Chondrocyte (in vitro differentiated cells): Measurements from ENCODE around the gene USP19. TPM values are rescaled to one million over a fixed set of nuclear protein-coding genes. Genes with fewer than 3 reads are reported as not detected.
A peak's percentile ranks its signal among the peaks of the same experiment; 100 is the strongest.

Experiments used
- DNase-seq: peaks from one replicate; pipeline ENCODE4 v3.0.0; 2021; ENCODE audit warnings: mixed read lengths, low spot score
- H3K27ac Mint-ChIP-seq: one replicate; pipeline ENCODE4 v1.8.0; 2021; ENCODE audit warnings: mild to moderate bottlenecking, moderate library complexity, mixed read lengths; ENCODE audit not compliant: unreplicated experiment
- H3K27me3 Mint-ChIP-seq: 2 replicates; pipeline ENCODE4 v1.8.0; 2021; ENCODE audit warnings: low read depth, mixed read lengths
- H3K36me3 Mint-ChIP-seq: 2 replicates; pipeline ENCODE4 v1.8.0; 2021; ENCODE audit warnings: low read depth, mixed read lengths
- H3K4me1 Mint-ChIP-seq: 2 replicates; pipeline ENCODE4 v1.8.0; 2021; ENCODE audit warnings: low read depth, mild to moderate bottlenecking, mixed read lengths
- H3K4me3 Mint-ChIP-seq: one replicate; pipeline ENCODE4 v1.8.0; 2021; ENCODE audit warnings: mild to moderate bottlenecking, moderate library complexity, mixed read lengths; ENCODE audit not compliant: unreplicated experiment
- H3K9me3 Mint-ChIP-seq: 2 replicates; pipeline ENCODE4 v1.8.0; 2021; ENCODE audit warnings: low read depth, mixed read lengths
- CTCF ChIP-seq: fragments of 200-600 bp; sonication (generic); IDR thresholded peaks from 2 replicates; pipeline ENCODE4 v1.5.0; 2021; ENCODE audit warnings: antibody characterized with exemption, mild to moderate bottlenecking, moderate library complexity
- total RNA-seq: library from RNA; stranded (reverse); gene quantifications from 3 replicates; pipeline ENCODE4 v1.2.1, GENCODE V29; 2021

The USP19 gene
- total RNA-seq, 1 donor from 2014 or later, result 34.2 TPM

GRCh38 chr3:49121132-49121736 lies 611 bp upstream of the USP19 start:
- H3K27ac Mint-ChIP-seq, result peak overlapping the region; percentile 54
- H3K4me3 Mint-ChIP-seq, result peak overlapping the region; percentile 70
- H3K4me1 Mint-ChIP-seq, result peaks cover 6% of the 10 kb centered on the region
- no peak for TF ChIP-seq CTCF
- no peaks in the 10 kb centered on the region for H3K9me3 Mint-ChIP-seq
- H3K27me3 Mint-ChIP-seq, result no peaks in the 10 kb centered on the region
- no peak for DNase-seq
- H3K36me3 Mint-ChIP-seq, result peaks cover 31% of the 10 kb centered on the region

GRCh38 chr3:49120096-49120437 lies 556 bp downstream of the USP19 start:
- no peaks in the 10 kb centered on the region for H3K27me3 Mint-ChIP-seq
- peak overlapping the region; percentile 70 for H3K4me3 Mint-ChIP-seq
- DNase-seq, result no peak
- H3K36me3 Mint-ChIP-seq, result peaks cover 35% of the 10 kb centered on the region
- no peaks in the 10 kb centered on the region for H3K9me3 Mint-ChIP-seq
- H3K27ac Mint-ChIP-seq, result peak overlapping the region; percentile 72
- peaks cover 6% of the 10 kb centered on the region for H3K4me1 Mint-ChIP-seq
- TF ChIP-seq CTCF, result no peak

- no peaks in the 10 kb centered on the region for H3K27me3 Mint-ChIP-seq
- peaks cover 6% of the 10 kb centered on the region for H3K4me1 Mint-ChIP-seq
- H3K27ac Mint-ChIP-seq, result peak overlapping the region; percentile 41
- TF ChIP-seq CTCF, result no peak
- peak overlapping the region; percentile 70 for H3K4me3 Mint-ChIP-seq
- H3K36me3 Mint-ChIP-seq, result peaks cover 33% of the 10 kb centered on the region
- H3K9me3 Mint-ChIP-seq, result no peaks in the 10 kb centered on the region
- DNase-seq, result no peak
Observed at GRCh38 chr3:49119439-49119838, 1.2 kb downstream of the USP19 start.

- no peak for DNase-seq
- Mint-ChIP-seq H3K36me3 (peaks cover 33% of the 10 kb centered on the region), H3K9me3 (no peaks in the 10 kb centered on the region), H3K4me3 (no peak overlapping the region), H3K27ac (peak overlapping the region; percentile 41), H3K4me1 (peaks cover 6% of the 10 kb centered on the region), H3K27me3 (no peaks in the 10 kb centered on the region)
- TF ChIP-seq CTCF, result no peak
Observed at GRCh38 chr3:49119036-49119435, 1.6 kb downstream of the USP19 start.

- Mint-ChIP-seq H3K27me3 (no peaks in the 10 kb centered on the region), H3K36me3 (peaks cover 33% of the 10 kb centered on the region), H3K4me1 (no peaks in the 10 kb centered on the region), H3K4me3 (no peak overlapping the region), H3K9me3 (no peaks in the 10 kb centered on the region), H3K27ac (no peak overlapping the region)
- TF ChIP-seq CTCF, result no peak
- no peak for DNase-seq
Observed at GRCh38 chr3:49112262-49112661, 8.4 kb downstream of the USP19 start.
